Ectodermal cell (in vitro differentiated cells): ENCODE data around the gene STAMBPL1. TPM values are rescaled to one million over a fixed set of nuclear protein-coding genes. Genes with fewer than 3 reads are reported as not detected.
"Not testable (repeated sequence)": the region's sequence is repeated elsewhere in the genome, so short reads cannot be mapped to it uniquely, and the experiment has no call there.

Experiments used
- H3K27ac ChIP-seq: 2 replicates; pipeline ENCODE4 v1.7.0; 2013; ENCODE audit warnings: mild to moderate bottlenecking, low read depth, low read length; ENCODE audit not compliant: insufficient read depth, poor library complexity, severe bottlenecking
- H3K27me3 ChIP-seq: 2 replicates; pipeline ENCODE4 v1.7.0; 2013; ENCODE audit warnings: mild to moderate bottlenecking, low read length; ENCODE audit not compliant: insufficient read depth, control insufficient read depth, poor library complexity, severe bottlenecking
- H3K36me3 ChIP-seq: one replicate; pipeline ENCODE4 v1.7.0; 2013; ENCODE audit warnings: low read length; ENCODE audit not compliant: control insufficient read depth, insufficient read depth
- H3K4me1 ChIP-seq: one replicate; pipeline ENCODE4 v1.7.0; 2013; ENCODE audit warnings: low read length; ENCODE audit not compliant: control insufficient read depth, insufficient read depth
- H3K4me3 ChIP-seq: 2 replicates; pipeline ENCODE4 v1.7.0; 2013; ENCODE audit warnings: low read depth, low read length, control low read depth; ENCODE audit not compliant: insufficient read depth
- H3K9me3 ChIP-seq: 2 replicates; pipeline ENCODE4 v1.7.0; 2013; ENCODE audit warnings: mild to moderate bottlenecking, low read length, moderate library complexity; ENCODE audit not compliant: control insufficient read depth
- WGBS, 2 experiments: methylation state at CpG; one replicate each; pipeline ENCODE4 v1.1.7; 2013; ENCODE audit warnings: missing lambda C conversion rate in 2 of 2; 5-methylcytosine and 5-hydroxymethylcytosine counted together
- polyA plus RNA-seq, 4 experiments: library from polyadenylated mRNA; stranded (reverse); fragments of 50-300 nt; gene quantifications; one replicate each; pipeline ENCODE4 v1.2.3, GENCODE V29; 2013

The STAMBPL1 gene
- polyA plus RNA-seq (2013, experiment 1 of 4): 1.7 TPM
- polyA plus RNA-seq (2013, experiment 2 of 4): 1.4 TPM
- 1.3 TPM for polyA plus RNA-seq (2013, experiment 3 of 4)
- polyA plus RNA-seq (2013, experiment 4 of 4): 1.2 TPM

DNA sequence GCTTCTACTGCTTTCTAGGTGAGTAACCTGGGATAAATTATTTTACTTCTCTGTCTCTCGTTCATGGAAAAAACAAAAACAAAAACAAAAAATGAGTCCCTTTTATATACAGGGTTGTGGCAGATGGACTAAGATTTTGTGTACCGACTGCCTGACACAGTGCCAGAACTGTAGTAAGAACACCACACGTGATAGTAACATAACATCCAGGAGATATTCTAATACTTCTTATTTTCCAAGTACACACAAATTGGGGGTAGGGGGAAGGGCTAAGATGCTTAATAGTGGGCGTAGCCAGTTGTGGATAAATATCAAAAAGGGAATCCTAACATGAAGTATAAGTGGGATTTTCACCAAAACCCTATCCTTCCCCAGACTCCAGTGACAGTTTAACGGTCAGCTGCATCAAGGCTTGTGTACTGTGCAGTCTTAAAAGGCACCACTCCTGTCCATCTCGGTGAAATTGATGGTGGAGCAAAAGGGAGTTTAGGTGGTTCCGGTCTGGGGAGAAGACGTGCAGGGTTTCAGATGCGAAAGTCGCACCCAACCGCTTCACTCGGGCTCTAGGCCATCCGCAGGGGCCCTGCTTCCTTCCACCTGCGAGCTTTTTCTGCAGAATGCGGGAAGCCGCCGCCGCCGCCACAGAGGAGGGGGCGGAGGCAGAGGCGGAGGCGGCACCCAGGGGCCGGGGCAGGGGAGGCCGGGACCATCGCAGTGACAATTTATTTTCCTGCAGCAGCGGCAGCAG lies at the start of gene STAMBPL1:
Gene STAMBPL1, plus strand, starts transcription at position 712 of the 748 bp plus-strand sequence. CDS start 21,464 bp downstream, outside the sequence.
- H3K4me1 ChIP-seq: no peaks in the 10 kb centered on the region
- peak within 1 kb of the TSS; percentile 68 for H3K4me3 ChIP-seq
- no peaks in the 10 kb centered on the region for H3K36me3 ChIP-seq
- H3K27ac ChIP-seq: no peak within 1 kb of the TSS
- peaks cover 40% of the 10 kb centered on the region for H3K27me3 ChIP-seq
- WGBS, 2 experiments: 7 to 13% methylated on average over 23 to 25 of the region's 26 CpGs
- no peaks in the 10 kb centered on the region for H3K9me3 ChIP-seq

- WGBS, 2 experiments: 88 to 90% methylated on average over 8 of the region's 9 CpGs
- Histone ChIP-seq H3K4me1 (no peaks in the 10 kb centered on the region), H3K9me3 (no peaks in the 10 kb centered on the region), H3K4me3 (no peak overlapping the region), H3K27me3 (no peaks in the 10 kb centered on the region), H3K27ac (no peak overlapping the region), H3K36me3 (no peaks in the 10 kb centered on the region)
Measured at GRCh38 chr10:88830643-88831268, 49.3 kb upstream of the STAMBPL1 start.

- Histone ChIP-seq H3K27ac (no peak overlapping the region), H3K4me3 (no peak overlapping the region), H3K4me1 (no peaks in the 10 kb centered on the region), H3K27me3 (no peaks in the 10 kb centered on the region), H3K9me3 (no peaks in the 10 kb centered on the region), H3K36me3 (no peaks in the 10 kb centered on the region)
- 81 to 82% methylated on average over 6 to 7 of the region's 8 CpGs for WGBS, 2 experiments
Measured at GRCh38 chr10:88831709-88832108, 48.3 kb upstream of the STAMBPL1 start.

DNA sequence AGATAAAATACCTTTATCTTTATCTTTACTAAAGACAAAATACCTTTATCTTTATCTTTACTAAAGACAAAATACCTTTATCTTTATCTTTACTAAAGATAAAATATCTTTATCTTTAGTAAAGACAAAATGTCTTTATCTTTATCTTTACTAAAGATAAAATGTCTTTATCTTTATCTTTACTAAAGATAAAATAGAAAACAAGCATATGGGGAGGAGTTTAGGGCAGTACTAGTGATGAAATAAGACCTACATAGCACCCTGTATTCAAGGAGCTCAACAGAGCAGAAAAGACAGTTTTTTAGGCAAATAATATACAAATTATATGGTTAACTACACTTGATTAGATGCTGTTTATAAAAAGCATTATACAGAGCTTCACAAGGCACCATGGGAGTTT lies 47.7 kb upstream of the STAMBPL1 start:
- Histone ChIP-seq H3K27ac (no peak overlapping the region), H3K27me3 (no peaks in the 10 kb centered on the region), H3K4me1 (no peaks in the 10 kb centered on the region), H3K4me3 (no peak overlapping the region), H3K36me3 (no peaks in the 10 kb centered on the region), H3K9me3 (no peaks in the 10 kb centered on the region)

DNA sequence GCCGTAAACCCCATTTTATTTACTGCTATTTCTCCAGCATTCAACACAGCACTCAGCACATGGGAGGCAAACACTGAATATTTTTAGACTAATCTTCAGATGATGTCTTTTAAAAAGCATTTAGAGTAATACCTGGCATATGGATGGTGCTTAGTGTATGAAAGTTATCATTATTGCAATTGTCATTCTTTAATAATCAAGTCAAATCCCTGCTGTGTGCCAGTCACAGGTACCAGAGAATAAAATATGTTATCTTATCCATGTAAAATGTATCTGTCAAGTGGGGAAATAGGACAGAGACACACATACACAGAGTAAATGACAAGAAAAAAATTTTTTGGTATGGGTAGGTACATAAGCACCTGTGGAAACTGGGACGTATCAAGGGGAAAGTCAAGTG lies 46.9 kb upstream of the STAMBPL1 start:
- H3K36me3 ChIP-seq: no peaks in the 10 kb centered on the region
- H3K27me3 ChIP-seq: no peaks in the 10 kb centered on the region
- H3K9me3 ChIP-seq: no peaks in the 10 kb centered on the region
- no peak overlapping the region for H3K27ac ChIP-seq
- no peak overlapping the region for H3K4me3 ChIP-seq
- H3K4me1 ChIP-seq: no peaks in the 10 kb centered on the region
- 85 to 100% methylated on average over 1 of the region's 2 CpGs for WGBS, 2 experiments

- no peak overlapping the region for H3K4me3 ChIP-seq
- no peaks in the 10 kb centered on the region for H3K4me1 ChIP-seq
- no peaks in the 10 kb centered on the region for H3K9me3 ChIP-seq
- WGBS, 2 experiments: 83 to 92% methylated on average over 2 of the region's 2 CpGs
- H3K36me3 ChIP-seq: no peaks in the 10 kb centered on the region
- no peak overlapping the region for H3K27ac ChIP-seq
- no peaks in the 10 kb centered on the region for H3K27me3 ChIP-seq
Measured at GRCh38 chr10:88833723-88834122, 46.3 kb upstream of the STAMBPL1 start.

DNA sequence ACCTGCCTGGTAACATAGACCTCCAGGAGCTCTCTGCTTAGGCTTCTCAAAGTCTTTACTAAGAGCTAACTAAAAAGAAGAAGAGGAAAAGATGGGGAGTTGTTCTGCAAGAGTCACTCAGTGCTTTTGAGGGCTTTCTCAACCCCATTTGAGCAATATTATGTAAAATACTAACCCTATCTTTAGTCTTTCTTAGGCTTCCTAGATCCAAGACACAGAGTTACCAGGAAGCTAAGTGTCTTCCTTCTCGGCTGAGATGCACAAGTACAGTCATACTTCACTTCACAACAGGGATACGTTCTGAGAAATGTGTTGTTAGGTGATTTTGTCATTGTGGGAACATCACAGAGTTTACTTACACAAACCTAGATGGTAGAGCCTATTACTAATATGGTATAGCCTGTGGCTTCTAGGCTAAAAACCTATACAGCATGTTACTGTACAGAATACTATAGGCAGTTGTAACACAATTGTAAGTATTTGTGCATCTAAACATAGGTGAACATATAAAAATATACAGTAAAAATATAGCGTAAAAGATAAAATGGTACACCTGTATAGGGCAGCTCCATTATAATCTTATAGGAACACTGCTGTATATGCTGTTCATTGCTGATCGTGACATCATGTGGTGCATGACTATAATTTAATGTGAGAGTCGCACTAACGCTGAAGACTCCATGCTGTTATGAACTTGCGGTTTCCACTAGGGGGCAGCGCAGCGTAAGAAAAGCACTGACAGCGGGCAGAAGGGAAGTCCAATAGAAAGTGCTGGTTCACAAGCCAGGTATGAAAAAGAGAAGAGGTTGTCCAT lies 44.7 kb upstream of the STAMBPL1 start:
- Histone ChIP-seq H3K4me3 (no peak overlapping the region), H3K27ac (no peak overlapping the region), H3K27me3 (no peaks in the 10 kb centered on the region), H3K36me3 (no peaks in the 10 kb centered on the region), H3K4me1 (no peaks in the 10 kb centered on the region), H3K9me3 (no peaks in the 10 kb centered on the region)
- WGBS, 2 experiments: 12 to 24% methylated on average over 9 to 10 of the region's 10 CpGs

GRCh38 chr10:88835910-88836221 lies 44.2 kb upstream of the STAMBPL1 start:
- H3K9me3 ChIP-seq: no peaks in the 10 kb centered on the region
- H3K4me3 ChIP-seq: no peak overlapping the region
- no peaks in the 10 kb centered on the region for H3K27me3 ChIP-seq
- H3K36me3 ChIP-seq: no peaks in the 10 kb centered on the region
- no peak overlapping the region for H3K27ac ChIP-seq
- 39 to 60% methylated on average over 1 to 2 of the region's 2 CpGs for WGBS, 2 experiments
- no peaks in the 10 kb centered on the region for H3K4me1 ChIP-seq

DNA sequence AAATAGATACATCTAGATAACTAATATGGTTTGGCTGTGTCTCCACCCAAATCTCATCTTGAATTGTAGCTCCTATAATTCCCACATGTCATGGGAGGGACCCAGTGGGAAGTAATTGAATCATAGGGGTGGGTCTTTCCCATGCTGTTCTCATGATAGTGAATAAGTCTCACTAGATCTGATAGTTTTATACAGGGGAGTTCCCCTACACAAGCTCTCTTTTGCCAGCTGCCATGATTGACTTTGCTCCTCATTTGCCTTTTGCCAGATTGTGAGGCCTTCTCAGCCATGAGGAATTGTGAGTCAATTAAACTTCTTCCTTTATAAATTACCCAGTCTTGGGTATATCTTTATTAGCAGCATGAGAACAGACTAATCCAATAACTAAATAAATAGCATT lies 42.4 kb upstream of the STAMBPL1 start:
- H3K4me3 ChIP-seq, H3K36me3 ChIP-seq, H3K9me3 ChIP-seq, H3K27ac ChIP-seq, H3K27me3 ChIP-seq, H3K4me1 ChIP-seq: not testable (repeated sequence)

GRCh38 chr10:88838766-88839350 lies 41.2 kb upstream of the STAMBPL1 start:
- WGBS, 2 experiments: 89 to 92% methylated on average over 5 of the region's 5 CpGs
- Histone ChIP-seq H3K27me3 (no peaks in the 10 kb centered on the region), H3K27ac (no peak overlapping the region), H3K4me1 (no peaks in the 10 kb centered on the region), H3K36me3 (no peaks in the 10 kb centered on the region), H3K4me3 (no peak overlapping the region), H3K9me3 (no peaks in the 10 kb centered on the region)
